GM12874 (cell line): ENCODE measurements around the gene WDR93.

Source experiments
- TF ChIP-seq, protein P1 (sequence below): IDR thresholded peaks from 2 replicates; pipeline ENCODE4 v1.5.1; 2011; ENCODE audit warnings: low read depth, mild to moderate bottlenecking, control low read depth, low read length, moderate library complexity; ENCODE audit not compliant: insufficient read depth

The WDR93 gene

DNA sequence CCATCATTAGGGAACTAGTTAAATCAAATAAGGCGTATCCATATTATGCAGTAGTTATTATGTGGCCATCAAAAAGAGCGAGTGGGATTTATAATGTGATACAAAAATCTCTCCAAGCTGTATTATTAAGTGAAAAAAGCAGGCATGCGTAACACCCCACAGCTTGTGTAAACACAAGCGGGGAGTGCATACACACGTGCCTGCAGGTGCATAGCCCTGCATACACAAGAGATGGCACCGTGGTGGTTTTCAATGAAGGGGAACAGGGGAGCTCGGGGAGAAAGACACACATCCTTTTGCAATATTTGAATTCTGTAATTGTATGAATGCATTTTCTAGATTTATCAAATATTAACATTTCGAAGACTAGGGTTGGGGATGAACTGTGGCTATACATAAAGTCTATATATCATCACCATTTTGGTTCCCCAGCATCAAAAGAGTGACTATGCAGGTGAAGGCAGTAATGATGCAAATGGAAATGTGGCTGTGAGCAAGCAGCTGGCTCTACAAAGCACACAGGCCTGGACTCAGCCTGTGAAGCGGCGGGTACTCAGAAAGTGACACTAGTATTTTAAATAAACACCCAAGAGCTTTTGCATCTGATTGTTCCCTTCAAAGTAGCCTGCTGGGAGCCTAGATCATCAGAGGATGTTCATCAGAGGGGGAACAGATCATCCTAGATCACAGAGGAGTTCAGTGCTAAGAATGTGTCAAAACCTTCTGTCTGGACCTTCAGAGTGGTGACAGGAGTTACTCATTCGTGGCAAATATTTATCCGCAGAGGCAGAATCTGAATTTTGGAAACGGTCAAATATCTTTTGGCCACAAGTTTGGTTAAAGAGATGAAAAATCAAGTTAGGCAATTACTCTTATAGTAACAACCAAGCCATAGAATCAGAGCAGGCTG lies 25.9 kb upstream of the WDR93 start:
- TF ChIP-seq, protein P1, sequence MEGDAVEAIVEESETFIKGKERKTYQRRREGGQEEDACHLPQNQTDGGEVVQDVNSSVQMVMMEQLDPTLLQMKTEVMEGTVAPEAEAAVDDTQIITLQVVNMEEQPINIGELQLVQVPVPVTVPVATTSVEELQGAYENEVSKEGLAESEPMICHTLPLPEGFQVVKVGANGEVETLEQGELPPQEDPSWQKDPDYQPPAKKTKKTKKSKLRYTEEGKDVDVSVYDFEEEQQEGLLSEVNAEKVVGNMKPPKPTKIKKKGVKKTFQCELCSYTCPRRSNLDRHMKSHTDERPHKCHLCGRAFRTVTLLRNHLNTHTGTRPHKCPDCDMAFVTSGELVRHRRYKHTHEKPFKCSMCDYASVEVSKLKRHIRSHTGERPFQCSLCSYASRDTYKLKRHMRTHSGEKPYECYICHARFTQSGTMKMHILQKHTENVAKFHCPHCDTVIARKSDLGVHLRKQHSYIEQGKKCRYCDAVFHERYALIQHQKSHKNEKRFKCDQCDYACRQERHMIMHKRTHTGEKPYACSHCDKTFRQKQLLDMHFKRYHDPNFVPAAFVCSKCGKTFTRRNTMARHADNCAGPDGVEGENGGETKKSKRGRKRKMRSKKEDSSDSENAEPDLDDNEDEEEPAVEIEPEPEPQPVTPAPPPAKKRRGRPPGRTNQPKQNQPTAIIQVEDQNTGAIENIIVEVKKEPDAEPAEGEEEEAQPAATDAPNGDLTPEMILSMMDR: no peak

DNA sequence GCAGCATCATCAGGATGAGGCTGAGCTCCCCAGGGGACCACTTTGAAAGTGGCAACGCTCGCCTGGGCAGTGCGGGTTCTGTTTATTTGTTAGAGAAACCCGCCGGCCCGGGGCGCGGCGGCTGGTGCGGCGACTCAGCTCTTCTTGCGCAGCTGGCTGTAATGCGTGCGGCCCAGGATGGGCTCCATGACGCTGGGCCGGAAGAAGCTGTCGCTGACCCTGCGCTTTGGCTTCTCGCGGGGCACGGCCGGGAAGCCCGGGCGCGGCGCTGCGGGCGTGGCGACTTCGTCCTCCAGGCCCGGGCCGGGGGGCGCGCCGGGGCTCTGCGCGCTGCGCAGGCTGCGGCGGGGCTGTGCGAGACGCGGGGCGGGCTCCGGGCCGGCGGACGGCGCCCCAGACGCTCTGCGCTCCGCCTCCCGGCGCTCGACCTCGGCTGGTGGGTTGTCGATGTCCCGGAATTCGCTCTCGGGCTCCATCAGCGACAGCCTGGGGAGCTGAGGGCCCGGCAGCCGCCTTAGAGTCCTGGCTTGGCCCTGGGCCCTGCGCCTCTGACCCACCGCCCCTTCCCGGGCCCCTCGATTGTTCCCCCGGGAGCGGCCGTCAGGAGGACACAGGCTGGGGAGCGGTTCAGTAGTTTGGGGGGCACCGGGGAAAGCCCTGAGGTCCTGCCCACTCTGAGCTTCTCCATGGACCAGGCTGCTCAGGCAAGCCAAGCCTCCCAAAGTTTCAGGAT lies 25.0 kb upstream of the WDR93 start:
- TF ChIP-seq, protein P1: no peak

DNA sequence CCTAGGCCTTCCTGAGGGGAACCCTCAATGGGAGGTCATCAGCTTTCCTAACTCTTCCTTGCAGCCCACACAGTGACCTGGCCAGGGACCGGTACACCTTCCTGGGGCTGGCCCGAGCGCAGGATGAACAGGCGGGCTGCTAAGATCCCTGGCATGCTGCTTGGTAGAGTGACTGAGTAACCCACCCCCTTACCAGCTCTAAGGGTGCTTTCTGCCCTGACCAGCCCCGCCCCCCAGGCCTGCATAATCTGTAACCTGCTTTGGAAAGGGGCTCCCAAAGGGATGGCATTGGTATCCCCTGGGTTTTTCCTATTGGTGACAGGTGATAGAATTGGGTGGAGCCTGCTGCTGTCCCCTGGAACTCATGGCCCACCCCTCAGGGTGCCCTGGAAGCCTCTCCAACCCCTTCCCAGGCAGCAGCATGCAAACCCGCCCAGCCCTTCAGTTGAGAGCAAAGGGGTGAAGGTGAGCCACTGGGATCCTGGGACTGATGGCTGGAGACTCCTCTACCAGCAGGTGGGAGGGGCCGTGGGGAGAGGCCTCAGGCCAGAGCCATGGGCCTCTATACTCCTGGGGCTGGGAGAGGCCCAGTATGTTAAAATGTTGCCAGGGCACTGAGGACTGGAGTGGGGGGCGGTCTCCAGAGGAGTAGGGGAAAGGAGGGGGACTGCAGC lies 24.3 kb upstream of the WDR93 start:
- TF ChIP-seq, protein P1: no peak

DNA sequence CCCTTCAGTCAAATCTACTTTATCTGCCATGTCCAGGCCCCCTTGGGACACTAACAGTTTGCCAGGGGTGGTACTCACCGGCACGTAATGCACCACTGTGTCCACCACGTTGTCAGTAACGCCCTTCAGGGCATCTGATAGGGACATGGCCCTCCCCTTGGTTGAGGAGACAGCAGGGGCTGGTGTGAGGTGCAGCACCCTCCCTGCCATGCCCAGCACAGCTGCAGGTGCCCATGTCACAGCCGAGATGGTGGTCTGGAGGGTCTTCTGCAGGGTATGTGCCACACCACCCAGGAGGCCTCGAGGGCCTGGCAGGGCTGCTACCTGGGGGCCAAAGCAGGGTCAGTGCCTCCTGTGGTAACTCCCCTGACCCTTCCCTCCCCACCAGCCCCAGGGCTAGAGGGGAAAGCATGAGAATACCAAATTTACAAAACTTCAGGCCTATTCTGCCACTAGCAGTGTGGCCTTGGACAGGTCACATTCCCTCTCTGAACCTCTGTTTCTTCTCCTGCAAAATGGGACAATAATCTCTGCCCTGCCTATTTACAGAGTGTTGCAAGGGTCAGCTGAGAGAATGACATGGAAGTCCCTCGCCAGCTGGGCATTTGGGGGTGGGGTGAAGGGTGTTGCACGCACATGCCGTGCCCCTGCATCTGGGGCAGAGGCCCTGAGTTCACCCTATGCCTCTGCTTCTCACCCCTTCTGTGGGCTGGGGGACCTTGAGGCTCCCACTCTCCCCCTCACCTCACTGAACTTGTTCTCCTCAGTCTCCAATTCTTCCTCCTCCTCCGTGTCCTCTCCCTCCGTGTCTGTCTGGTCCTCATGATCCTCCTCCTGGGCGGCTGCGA lies 23.5 kb upstream of the WDR93 start:
- TF ChIP-seq, protein P1: no peak

DNA sequence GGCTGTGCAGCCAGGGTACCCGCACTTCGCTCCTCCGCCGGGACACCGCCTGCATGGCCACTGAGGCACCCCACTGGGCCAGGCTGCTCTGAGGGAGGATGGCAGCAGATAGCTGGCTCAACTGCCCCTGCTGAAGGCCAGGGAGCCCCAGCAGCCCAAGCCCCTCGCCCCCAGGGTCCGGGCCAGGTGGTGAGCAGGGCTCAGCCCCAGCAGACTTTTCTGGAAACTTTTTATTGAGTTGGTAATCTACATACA lies 23.0 kb upstream of the WDR93 start:
- TF ChIP-seq, protein P1: no peak

DNA sequence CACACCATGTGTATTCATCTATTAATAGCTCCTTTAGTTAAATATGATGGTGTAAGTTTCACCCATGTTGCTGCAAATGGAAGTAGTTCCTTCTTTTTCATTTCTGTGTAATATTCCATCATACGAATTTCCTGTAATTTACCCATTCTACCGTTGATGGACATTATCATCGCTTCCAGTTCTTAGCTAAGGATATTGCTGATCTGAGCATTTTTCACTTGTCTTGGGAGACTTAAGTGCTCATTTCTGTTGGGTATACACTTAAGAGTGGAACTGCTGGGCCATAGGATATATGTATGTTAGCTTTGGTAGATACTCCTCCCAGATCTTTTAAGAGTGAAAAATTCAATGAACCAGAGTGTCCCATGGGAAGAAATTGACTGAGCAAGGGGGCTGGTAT lies 22.4 kb upstream of the WDR93 start:
- TF ChIP-seq, protein P1: no peak
